Liver (tissue), 3 donors: ENCODE measurements around the gene C2orf92.

Experiments
- ATF3 ChIP-seq: IDR thresholded peaks from 2 replicates; pipeline ENCODE4 v1.6.1; 2016; ENCODE audit warnings: antibody characterized with exemption
- EGR1 ChIP-seq, 2 donors: IDR thresholded peaks; 2 replicates each; pipeline ENCODE4 v1.6.1; 2016 to 2018; ENCODE audit warnings: antibody characterized with exemption in 2 of 2, low read depth in 2 of 2
- MAX ChIP-seq: IDR thresholded peaks from 2 replicates; pipeline ENCODE4 v1.6.1; 2016; ENCODE audit warnings: antibody characterized with exemption
- RAD21 ChIP-seq, 2 donors: IDR thresholded peaks; 2 replicates each; pipeline ENCODE4 v1.6.1; 2016; ENCODE audit warnings: antibody characterized with exemption in 2 of 2, mild to moderate bottlenecking in 2 of 2
- SP1 ChIP-seq: IDR thresholded peaks from 2 replicates; pipeline ENCODE4 v1.6.1; 2018; ENCODE audit warnings: antibody characterized with exemption, mild to moderate bottlenecking
- TAF1 ChIP-seq: conservative IDR thresholded peaks from 2 replicates; pipeline ENCODE4 v1.6.1; 2016; ENCODE audit warnings: antibody characterized with exemption, mild to moderate bottlenecking
- YY1 ChIP-seq: IDR thresholded peaks from 2 replicates; pipeline ENCODE4 v1.6.1; 2016; ENCODE audit warnings: antibody characterized with exemption, mild to moderate bottlenecking
- ZBTB33 ChIP-seq: IDR thresholded peaks from 2 replicates; pipeline ENCODE4 v1.6.1; 2016; ENCODE audit warnings: antibody characterized with exemption
- TF ChIP-seq, protein P1 (sequence below): fragments of 150-350 bp; IDR thresholded peaks from 2 replicates; pipeline ENCODE4 v1.5.1; 2017; ENCODE audit warnings: improper control_type of control experiment, low read depth, low read length; ENCODE audit not compliant: missing input control
- donor health status: healthy.
- donor health status: healthy.

- TF ChIP-seq, protein P1, sequence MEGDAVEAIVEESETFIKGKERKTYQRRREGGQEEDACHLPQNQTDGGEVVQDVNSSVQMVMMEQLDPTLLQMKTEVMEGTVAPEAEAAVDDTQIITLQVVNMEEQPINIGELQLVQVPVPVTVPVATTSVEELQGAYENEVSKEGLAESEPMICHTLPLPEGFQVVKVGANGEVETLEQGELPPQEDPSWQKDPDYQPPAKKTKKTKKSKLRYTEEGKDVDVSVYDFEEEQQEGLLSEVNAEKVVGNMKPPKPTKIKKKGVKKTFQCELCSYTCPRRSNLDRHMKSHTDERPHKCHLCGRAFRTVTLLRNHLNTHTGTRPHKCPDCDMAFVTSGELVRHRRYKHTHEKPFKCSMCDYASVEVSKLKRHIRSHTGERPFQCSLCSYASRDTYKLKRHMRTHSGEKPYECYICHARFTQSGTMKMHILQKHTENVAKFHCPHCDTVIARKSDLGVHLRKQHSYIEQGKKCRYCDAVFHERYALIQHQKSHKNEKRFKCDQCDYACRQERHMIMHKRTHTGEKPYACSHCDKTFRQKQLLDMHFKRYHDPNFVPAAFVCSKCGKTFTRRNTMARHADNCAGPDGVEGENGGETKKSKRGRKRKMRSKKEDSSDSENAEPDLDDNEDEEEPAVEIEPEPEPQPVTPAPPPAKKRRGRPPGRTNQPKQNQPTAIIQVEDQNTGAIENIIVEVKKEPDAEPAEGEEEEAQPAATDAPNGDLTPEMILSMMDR = no peak
- TF ChIP-seq ZBTB33 (no peak), YY1 (no peak), MAX (no peak), EGR1 (IDR thresholded peaks at IDR 0.05; ENCODE audit: low read depth in 2 of 2) (no peak), RAD21 (IDR thresholded peaks at IDR 0.05) (no peak), TAF1 (no peak), ATF3 (no peak), SP1 (no peak)
Measured at GRCh38 chr2:97718942-97719341, 49.4 kb downstream of the C2orf92 start.
